Breast epithelium (tissue), 3 donors: ENCODE results near the gene JPH4.

Source experiments
- POLR2AphosphoS5 ChIP-seq, 3 donors: sonication (generic); formaldehyde crosslinking; IDR thresholded peaks; one replicate each; pipeline ENCODE4 v1.6.1; 2017; ENCODE audit warnings: antibody characterized with exemption in 3 of 3
- TF ChIP-seq, protein P1 (sequence below), 3 donors: fragments of 450-650 bp; IDR thresholded peaks; one replicate each; pipeline ENCODE4 v1.5.1; 2016 to 2017; ENCODE audit warnings: antibody characterized with exemption in 3 of 3, mild to moderate bottlenecking in 3 of 3, moderate library complexity in 3 of 3

DNA sequence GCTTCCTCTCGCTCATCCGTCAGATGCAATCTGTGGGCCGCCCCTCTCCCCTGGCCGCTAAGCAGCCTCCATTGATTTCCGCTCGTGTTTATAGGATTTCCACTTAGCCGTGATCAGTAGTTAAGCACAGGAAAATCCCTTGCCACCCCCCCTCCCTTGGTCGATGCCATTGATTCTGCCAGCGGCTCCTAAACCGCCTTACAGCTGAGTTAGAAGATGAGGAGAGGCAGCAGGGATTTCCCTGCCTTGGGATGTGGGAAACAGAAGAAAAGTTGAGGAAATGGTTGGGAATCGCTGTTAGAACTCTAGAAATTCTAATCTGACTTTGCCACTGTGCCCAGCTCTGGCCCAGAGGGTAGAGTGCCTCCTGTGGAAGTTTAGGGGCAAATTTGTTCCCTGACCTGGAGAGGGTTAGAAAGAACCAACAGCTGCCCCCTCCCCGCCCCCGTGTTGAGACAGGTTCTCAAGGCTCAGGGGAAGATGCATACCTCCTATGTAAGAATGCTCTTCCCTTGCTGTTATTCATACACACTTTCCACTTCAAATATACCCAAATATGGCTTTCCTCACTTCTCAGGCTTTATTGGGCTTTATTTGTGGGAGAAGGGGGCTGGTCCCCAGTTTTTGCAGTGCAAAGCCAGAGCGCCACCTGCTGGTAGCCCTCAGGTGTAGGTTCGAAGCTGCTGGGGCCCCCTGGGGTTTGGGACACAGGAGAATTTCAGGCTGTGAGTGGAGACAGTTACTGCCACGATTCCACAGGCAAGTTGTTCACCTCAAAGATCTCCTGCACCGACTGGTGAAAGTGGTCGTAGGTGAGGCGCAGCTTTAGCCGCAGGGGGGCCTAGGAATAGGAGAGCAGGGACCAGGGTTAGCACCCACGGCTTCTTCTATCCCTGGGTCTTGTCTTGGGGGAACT, 19.3 kb downstream of the JPH4 start:
- TF ChIP-seq, protein P1, sequence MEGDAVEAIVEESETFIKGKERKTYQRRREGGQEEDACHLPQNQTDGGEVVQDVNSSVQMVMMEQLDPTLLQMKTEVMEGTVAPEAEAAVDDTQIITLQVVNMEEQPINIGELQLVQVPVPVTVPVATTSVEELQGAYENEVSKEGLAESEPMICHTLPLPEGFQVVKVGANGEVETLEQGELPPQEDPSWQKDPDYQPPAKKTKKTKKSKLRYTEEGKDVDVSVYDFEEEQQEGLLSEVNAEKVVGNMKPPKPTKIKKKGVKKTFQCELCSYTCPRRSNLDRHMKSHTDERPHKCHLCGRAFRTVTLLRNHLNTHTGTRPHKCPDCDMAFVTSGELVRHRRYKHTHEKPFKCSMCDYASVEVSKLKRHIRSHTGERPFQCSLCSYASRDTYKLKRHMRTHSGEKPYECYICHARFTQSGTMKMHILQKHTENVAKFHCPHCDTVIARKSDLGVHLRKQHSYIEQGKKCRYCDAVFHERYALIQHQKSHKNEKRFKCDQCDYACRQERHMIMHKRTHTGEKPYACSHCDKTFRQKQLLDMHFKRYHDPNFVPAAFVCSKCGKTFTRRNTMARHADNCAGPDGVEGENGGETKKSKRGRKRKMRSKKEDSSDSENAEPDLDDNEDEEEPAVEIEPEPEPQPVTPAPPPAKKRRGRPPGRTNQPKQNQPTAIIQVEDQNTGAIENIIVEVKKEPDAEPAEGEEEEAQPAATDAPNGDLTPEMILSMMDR (IDR thresholded peaks at IDR 0.05) = peak; percentile 49 to 56 (median 53)
- no peak for TF ChIP-seq POLR2AphosphoS5 (IDR thresholded peaks at IDR 0.05)
